Esophagus muscularis mucosa (tissue), 4 donors: ENCODE results near the gene MAEA. TPM values are rescaled to one million over a fixed set of nuclear protein-coding genes. Genes with fewer than 3 reads are reported as not detected.

ENCODE experiments used
- DNase-seq: peaks from one replicate; pipeline ENCODE4 v3.0.0-alpha.2; 2017; ENCODE audit errors: extremely low spot score
- H3K27ac ChIP-seq, 4 donors: fragments of 200-600 bp; sonication (generic); replicated peaks in 1 of 4; 1 replicate in 3 of 4; 2 replicates in 1 of 4; pipeline ENCODE4 v1.5.1; 2016 to 2019; ENCODE audit warnings: mild to moderate bottlenecking in 1 of 4
- H3K27me3 ChIP-seq, 4 donors: fragments of 200-600 bp; sonication (generic); one replicate each; pipeline versions ENCODE4 v1.5.1 to v1.6.0; 2016 to 2019
- H3K36me3 ChIP-seq, 4 donors: fragments of 200-600 bp; sonication (generic); one replicate each; pipeline ENCODE4 v1.5.1; 2016 to 2019
- H3K4me1 ChIP-seq, 4 donors: fragments of 200-600 bp; sonication (generic); one replicate each; pipeline ENCODE4 v1.5.1; 2016 to 2019
- H3K4me3 ChIP-seq, 4 donors: fragments of 200-600 bp; sonication (generic); 1 replicate in 2 of 4; 2 replicates in 2 of 4; pipeline ENCODE4 v1.5.1; 2016 to 2019; ENCODE audit warnings: mild to moderate bottlenecking in 4 of 4, moderate library complexity in 1 of 4
- H3K9me3 ChIP-seq, 4 donors: fragments of 200-600 bp; sonication (generic); 1 replicate in 3 of 4; 2 replicates in 1 of 4; pipeline ENCODE4 v1.5.1; 2016 to 2019
- EP300 ChIP-seq: sonication (generic); formaldehyde crosslinking; IDR thresholded peaks from one replicate; pipeline ENCODE4 v1.6.1; 2017; ENCODE audit warnings: antibody characterized with exemption
- POLR2A ChIP-seq: fragments of 450-650 bp; IDR thresholded peaks from one replicate; pipeline ENCODE4 v1.6.1; 2017; ENCODE audit warnings: antibody characterized with exemption, moderate library complexity, mild to moderate bottlenecking, low read depth
- POLR2AphosphoS5 ChIP-seq, 2 donors: sonication (generic); formaldehyde crosslinking; IDR thresholded peaks; one replicate each; pipeline ENCODE4 v1.6.1; 2017; ENCODE audit warnings: antibody characterized with exemption in 2 of 2
- WGBS: methylation state at CpG from one replicate; pipeline ENCODE4 v1.1.5; 2018; 5-methylcytosine and 5-hydroxymethylcytosine counted together
- intact Hi-C: fragments of 100-400 bp; cut with DNase I; formaldehyde crosslinking; loops from one replicate; pipeline ENCODE4 v1.15.1; 2023
- total RNA-seq, 4 donors: library from RNA; depleted of rRNA; stranded (reverse); fragments of >200 nt; gene quantifications; one replicate each; pipeline versions ENCODE4 v1.1.0 to v1.2.1, GENCODE V29; 2016
- TF ChIP-seq, protein P1 (sequence below), 3 experiments: fragments of 200-600 bp in 2 of 3; fragments of 450-650 bp in 1 of 3; sonication (generic) in 2 of 3; IDR thresholded peaks; one replicate each; pipeline ENCODE4 v1.5.1; 2017 to 2019; ENCODE audit warnings: antibody characterized with exemption in 3 of 3, mild to moderate bottlenecking in 2 of 3, moderate library complexity in 1 of 3

MAEA gene
- total RNA-seq, 4 donors from 2014 or later: 54.5 to 63.1 (median 59.8) TPM

DNA sequence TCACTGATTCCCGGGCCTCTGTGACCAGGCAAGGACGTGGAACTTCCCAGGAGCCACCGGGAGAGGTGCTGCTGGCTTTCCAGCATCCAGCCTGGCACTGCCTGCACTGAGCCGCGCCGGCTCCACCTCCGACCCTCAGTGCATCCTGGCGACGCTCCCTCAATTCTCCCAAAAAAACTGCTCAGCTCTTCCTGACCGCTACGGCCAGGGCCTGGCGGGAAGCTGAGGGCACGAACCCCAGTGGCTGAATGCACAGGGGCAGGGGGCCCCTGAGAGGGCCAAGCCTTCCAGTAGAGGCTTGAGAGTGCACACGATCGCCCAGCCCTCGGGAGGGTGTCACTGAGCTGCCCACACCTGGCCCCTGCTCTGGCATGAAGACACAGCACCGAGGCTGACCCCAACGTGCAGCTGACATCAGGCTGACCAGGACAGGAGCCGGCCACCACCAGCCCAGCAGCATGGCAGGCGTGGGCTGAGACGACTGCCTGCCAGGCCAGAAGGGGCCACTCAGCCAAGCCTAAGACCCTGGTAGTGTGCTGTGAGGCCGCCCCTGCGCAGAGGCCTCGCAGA, 47.7 kb upstream of the MAEA start:
- 79% methylated on average over 22 of the region's 24 CpGs for WGBS
- H3K27me3 ChIP-seq: no peaks in the 10 kb centered on the region
- H3K9me3 ChIP-seq: no peaks in the 10 kb centered on the region
- no peak overlapping the region for H3K27ac ChIP-seq
- TF ChIP-seq EP300 (no peak), POLR2A (no peak), POLR2AphosphoS5 (IDR thresholded peaks at IDR 0.05) (no peak)
- TF ChIP-seq, protein P1, sequence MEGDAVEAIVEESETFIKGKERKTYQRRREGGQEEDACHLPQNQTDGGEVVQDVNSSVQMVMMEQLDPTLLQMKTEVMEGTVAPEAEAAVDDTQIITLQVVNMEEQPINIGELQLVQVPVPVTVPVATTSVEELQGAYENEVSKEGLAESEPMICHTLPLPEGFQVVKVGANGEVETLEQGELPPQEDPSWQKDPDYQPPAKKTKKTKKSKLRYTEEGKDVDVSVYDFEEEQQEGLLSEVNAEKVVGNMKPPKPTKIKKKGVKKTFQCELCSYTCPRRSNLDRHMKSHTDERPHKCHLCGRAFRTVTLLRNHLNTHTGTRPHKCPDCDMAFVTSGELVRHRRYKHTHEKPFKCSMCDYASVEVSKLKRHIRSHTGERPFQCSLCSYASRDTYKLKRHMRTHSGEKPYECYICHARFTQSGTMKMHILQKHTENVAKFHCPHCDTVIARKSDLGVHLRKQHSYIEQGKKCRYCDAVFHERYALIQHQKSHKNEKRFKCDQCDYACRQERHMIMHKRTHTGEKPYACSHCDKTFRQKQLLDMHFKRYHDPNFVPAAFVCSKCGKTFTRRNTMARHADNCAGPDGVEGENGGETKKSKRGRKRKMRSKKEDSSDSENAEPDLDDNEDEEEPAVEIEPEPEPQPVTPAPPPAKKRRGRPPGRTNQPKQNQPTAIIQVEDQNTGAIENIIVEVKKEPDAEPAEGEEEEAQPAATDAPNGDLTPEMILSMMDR (IDR thresholded peaks at IDR 0.05): no peak
- DNase-seq: no peak
- H3K4me3 ChIP-seq: no peak overlapping the region
- peaks cover 58 to 77% (median 66%) of the 10 kb centered on the region in 4 donors for H3K4me1 ChIP-seq
- H3K36me3 ChIP-seq: peaks cover 13 to 47% (median 43%) of the 10 kb centered on the region in 4 donors
- intact Hi-C loops: no loop called here

DNA sequence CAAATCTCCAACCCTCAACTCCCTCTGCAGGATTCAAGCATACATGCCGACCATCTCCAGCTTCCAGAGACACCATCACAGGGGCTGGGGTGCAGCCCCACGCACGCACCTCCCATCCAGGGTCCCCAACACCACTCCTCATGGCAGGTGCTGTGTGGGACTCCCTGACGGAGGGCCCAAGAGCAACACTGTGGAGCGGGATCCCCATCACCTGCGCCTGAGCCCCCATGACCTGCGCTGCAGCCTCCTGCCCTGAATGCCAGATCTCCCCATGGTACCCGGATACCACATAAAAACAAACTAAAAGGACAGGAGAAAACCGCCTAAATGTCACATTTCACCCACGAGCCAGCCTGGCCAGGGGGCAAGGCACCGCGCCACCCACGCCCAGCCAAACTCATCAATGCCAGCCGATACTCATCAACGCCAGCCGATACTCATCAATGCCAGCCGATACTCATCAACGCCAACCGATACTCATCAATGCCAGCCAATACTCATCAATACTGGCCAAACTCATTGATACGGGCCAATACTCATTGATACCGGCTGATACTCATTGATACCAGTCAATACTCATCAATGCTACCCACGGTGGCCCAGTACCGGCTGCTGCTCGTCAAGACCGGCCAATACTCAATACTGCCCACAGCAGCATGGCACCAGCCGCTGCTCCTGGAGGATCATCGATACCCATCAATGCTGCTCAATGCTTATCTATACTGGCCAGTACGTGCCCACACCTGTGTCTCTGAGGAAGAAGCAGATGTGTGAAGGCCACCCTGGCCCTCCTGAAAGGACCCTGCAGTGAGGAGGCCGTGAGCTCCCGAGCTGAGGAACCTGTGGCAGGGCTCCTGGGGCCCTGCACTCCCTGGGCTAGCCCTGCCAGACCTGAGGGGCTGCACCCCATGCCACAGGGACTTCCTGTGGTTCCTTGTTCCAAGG, 46.9 kb upstream of the MAEA start:
- Histone ChIP-seq H3K36me3 (peaks cover 8 to 40% (median 35%) of the 10 kb centered on the region in 4 donors), H3K27me3 (no peaks in the 10 kb centered on the region), H3K4me1 (peaks cover 63 to 84% (median 73%) of the 10 kb centered on the region in 4 donors), H3K4me3 (no peak overlapping the region), H3K9me3 (no peaks in the 10 kb centered on the region), H3K27ac (no peak overlapping the region)
- 92% methylated on average over 27 of the region's 30 CpGs for WGBS
- TF ChIP-seq POLR2AphosphoS5 (IDR thresholded peaks at IDR 0.05): no peak
- DNase-seq: no peak
- intact Hi-C loops: no loop called here

DNA sequence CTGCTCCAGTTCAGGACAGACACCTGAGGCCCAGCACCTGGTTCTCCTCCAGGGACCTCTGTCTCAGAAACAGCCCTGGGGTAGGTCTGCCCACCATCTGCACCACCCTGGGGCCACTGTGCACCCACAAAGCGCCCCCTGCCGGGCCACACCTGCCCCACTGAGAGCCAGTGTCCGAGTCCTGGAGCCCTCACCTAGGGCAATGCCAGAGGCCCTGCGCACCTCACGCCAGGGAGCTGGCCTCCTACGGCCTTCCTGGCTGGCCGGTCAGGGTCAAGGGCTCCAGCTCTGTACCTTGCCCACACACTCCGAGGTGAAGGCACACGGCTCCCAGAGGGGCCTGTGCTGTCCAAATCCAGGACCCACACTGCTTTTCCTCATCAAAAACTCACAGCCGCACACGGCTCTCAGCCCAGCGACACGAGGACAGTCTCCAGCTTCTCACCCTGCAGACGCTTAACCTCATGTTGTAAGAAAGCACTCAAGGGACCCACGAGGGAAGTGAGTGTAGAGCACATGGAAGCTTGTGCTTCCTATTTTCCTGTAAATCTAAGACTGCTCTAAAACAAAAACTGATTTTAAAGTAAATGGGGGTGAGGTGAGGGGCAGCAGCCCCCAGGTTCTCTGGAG, 46.1 kb upstream of the MAEA start:
- Histone ChIP-seq H3K4me1 (peaks cover 63 to 82% (median 73%) of the 10 kb centered on the region in 4 donors), H3K27me3 (no peaks in the 10 kb centered on the region), H3K27ac (peak overlapping the region in 2 of 4 donors; percentile 34 to 48), H3K36me3 (peaks cover 6 to 32% (median 27%) of the 10 kb centered on the region in 4 donors), H3K9me3 (no peaks in the 10 kb centered on the region), H3K4me3 (no peak overlapping the region)
- TF ChIP-seq POLR2AphosphoS5 (IDR thresholded peaks at IDR 0.05): no peak
- TF ChIP-seq, protein P1 (IDR thresholded peaks at IDR 0.05): no peak
- no peak for TF ChIP-seq POLR2A
- TF ChIP-seq EP300: no peak
- no peak for DNase-seq
- WGBS: 64% methylated on average over 15 of the region's 15 CpGs
- intact Hi-C loops: no loop called here

DNA sequence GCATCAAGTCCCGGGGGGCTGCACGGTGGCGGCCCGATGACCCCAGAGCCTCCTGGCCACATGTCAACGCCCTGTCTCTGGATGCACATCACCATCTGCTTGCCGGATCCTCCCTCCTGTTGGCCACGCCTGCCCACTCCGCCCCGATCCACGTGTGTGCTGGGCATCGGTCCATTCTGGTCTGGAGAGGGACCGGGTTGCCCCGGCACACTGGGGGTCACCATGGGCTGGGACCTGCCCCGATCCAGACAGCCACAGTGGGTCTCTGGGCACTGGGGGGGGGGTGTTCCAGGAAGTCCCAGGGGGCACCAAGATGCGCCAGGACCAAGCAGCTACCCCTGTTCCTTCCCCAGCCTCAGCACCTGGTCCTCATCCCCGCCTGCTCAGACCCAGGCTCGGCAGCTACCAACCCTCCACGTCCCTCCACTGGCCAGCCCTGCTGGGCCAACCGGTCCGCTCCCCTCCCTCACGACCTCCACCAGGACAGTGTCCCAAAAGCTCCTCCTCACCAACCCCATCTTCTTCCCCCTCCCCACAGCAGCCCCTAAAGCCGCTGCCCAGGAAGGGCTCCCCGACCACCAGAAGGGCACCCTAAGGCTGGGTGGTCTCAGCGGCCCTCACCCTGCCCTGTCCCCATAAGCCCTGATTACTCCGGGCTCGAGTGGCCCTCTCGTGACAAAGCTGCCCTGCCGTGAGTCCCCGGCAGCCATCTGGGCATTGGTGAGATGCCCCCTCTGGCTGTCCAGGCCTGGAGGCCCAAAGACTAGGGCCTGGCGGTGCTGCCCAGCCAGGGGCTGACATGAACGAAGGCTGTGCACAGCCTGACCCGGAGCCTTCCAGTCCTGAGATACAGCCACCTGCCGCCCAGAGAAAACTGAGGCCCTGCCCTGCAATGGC, 45.4 kb upstream of the MAEA start:
- TF ChIP-seq, protein P1 (IDR thresholded peaks at IDR 0.05): no peak
- TF ChIP-seq EP300 (no peak), POLR2AphosphoS5 (IDR thresholded peaks at IDR 0.05) (no peak), POLR2A (no peak)
- intact Hi-C loops: no loop called here
- no peak for DNase-seq
- peaks cover 61 to 74% (median 66%) of the 10 kb centered on the region in 4 donors for H3K4me1 ChIP-seq
- no peaks in the 10 kb centered on the region for H3K9me3 ChIP-seq
- peaks cover 6 to 24% (median 20%) of the 10 kb centered on the region in 4 donors for H3K36me3 ChIP-seq
- H3K27ac ChIP-seq: peak overlapping the region in 2 of 4 donors; percentile 48 to 99
- WGBS: 63% methylated on average over 23 of the region's 33 CpGs
- H3K4me3 ChIP-seq: no peak overlapping the region
- H3K27me3 ChIP-seq: no peaks in the 10 kb centered on the region
